HepG2 (cell line): ENCODE results near the gene SMARCA4. TPM values are rescaled to one million over a fixed set of nuclear protein-coding genes. Genes with fewer than 3 reads are reported as not detected.
A peak's percentile ranks its signal among the peaks of the same experiment; 100 is the strongest.

Source experiments
- ATAC-seq: fragments of 200-7000 bp; cut with Tn5 transposase; 3 replicates; pipeline ENCODE4 v1.9.1; 2020; ENCODE audit warnings: mild to moderate bottlenecking, moderate library complexity
- BruUV-seq: library from RNA; stranded (reverse); fragments of 400-500 nt; replicated peaks from 2 replicates; lab custom pipeline; 2021; lab: Mats Ljungman, UMichigan
- CTCF ChIA-PET: fragments of 300-600 bp; formaldehyde crosslinking; extraction: SDS; loops from one replicate; lab custom pipeline; 2021; ENCODE audit warnings: low total read pairs, inconsistent platforms, low intra/inter-chr PET ratio; lab: Yijun Ruan, JAX
- POLR2A ChIA-PET: fragments of 350-600 bp; sonication (Branson Sonifier 250); formaldehyde crosslinking; loops from one replicate; lab custom pipeline; 2020; ENCODE audit warnings: antibody characterized with exemption, inconsistent platforms; lab: Yijun Ruan, JAX
- DNase-seq: peaks from one replicate; pipeline ENCODE4 v3.0.0-alpha.2; 2015; ENCODE audit warnings: low spot score
- FAIRE-seq: peaks from 3 replicates; lab custom pipeline; 2011; peaks lifted over from hg19 to GRCh38; lab: Jason Lieb, UNC
- H2AFZ ChIP-seq: one replicate; pipeline ENCODE4 v1.6.1; 2011; ENCODE audit warnings: low read length, inconsistent platforms
- H3K27ac ChIP-seq: fragments of 300-600 bp; 3 replicates; pipeline ENCODE4 v1.8.0; 2011; ENCODE audit warnings: mixed run types, mild to moderate bottlenecking, mixed read lengths, low read length, inconsistent platforms; ENCODE audit not compliant: insufficient read depth; ENCODE audit errors: extremely low read length
- H3K27me3 ChIP-seq, 2 experiments: fragments of 200-600 bp in 1 of 2; 2 replicates in 1 of 2; 3 replicates in 1 of 2; pipeline versions ENCODE4 v1.6.0 to v1.8.0; 2011; ENCODE audit warnings: low read length in 2 of 2, mild to moderate bottlenecking in 2 of 2, moderate library complexity in 2 of 2, inconsistent platforms in 1 of 2; ENCODE audit not compliant: insufficient read depth in 2 of 2, control insufficient read depth in 1 of 2
- H3K36me3 ChIP-seq, 2 experiments: fragments of 200-600 bp in 1 of 2; replicated peaks in 1 of 2; 2 replicates in 1 of 2; 3 replicates in 1 of 2; pipeline versions ENCODE4 v1.5.1 to v1.8.0; 2011; ENCODE audit warnings: low read length in 2 of 2, inconsistent platforms in 1 of 2; ENCODE audit not compliant: insufficient read depth in 2 of 2, control insufficient read depth in 1 of 2
- H3K4me1 ChIP-seq: 2 replicates; pipeline ENCODE4 v1.5.1; 2012; ENCODE audit warnings: low read length, inconsistent platforms; ENCODE audit not compliant: insufficient read depth
- H3K4me2 ChIP-seq: 2 replicates; pipeline ENCODE4 v1.6.0; 2011; ENCODE audit warnings: low read depth, low read length, inconsistent platforms
- H3K4me3 ChIP-seq, 3 experiments: fragments of 200-600 bp in 1 of 3; sonication (generic), shearing (Covaris generic) in 1 of 3; replicated peaks in 1 of 3; 2 replicates each; pipeline ENCODE4 v1.5.1; 2011 to 2016; ENCODE audit warnings: low read length in 3 of 3, inconsistent platforms in 2 of 3, low read depth in 2 of 3, mild to moderate bottlenecking in 2 of 3, control low read depth in 1 of 3, mixed read lengths in 1 of 3; ENCODE audit not compliant: insufficient read depth in 1 of 3
- H3K79me2 ChIP-seq: one replicate; pipeline ENCODE4 v1.6.1; 2011; ENCODE audit warnings: low read length, inconsistent platforms; ENCODE audit not compliant: insufficient read depth
- H3K9ac ChIP-seq: 2 replicates; pipeline ENCODE4 v1.6.0; 2011; ENCODE audit warnings: mild to moderate bottlenecking, low read depth, low read length, inconsistent platforms; ENCODE audit not compliant: insufficient read depth
- H3K9me3 ChIP-seq: 2 replicates; pipeline ENCODE4 v1.5.1; 2012; ENCODE audit warnings: mild to moderate bottlenecking, low read length
- H4K20me1 ChIP-seq: 2 replicates; pipeline ENCODE4 v1.6.0; 2011; ENCODE audit warnings: inconsistent platforms, mild to moderate bottlenecking, low read length, moderate library complexity; ENCODE audit not compliant: insufficient read depth
- AHR ChIP-seq: IDR thresholded peaks from 2 replicates; pipeline ENCODE4 v1.6.1; 2018; ENCODE audit warnings: missing genetic modification reagents, missing compliant biosample characterization
- ATRX ChIP-seq: sonication (generic); formaldehyde crosslinking; IDR thresholded peaks from 2 replicates; pipeline ENCODE4 v1.4.0; 2020; ENCODE audit warnings: missing genetic modification reagents, borderline replicate concordance
- MXI1 ChIP-seq: IDR thresholded peaks from 3 replicates; pipeline ENCODE4 v1.6.1; 2012; ENCODE audit warnings: low read depth, low read length, inconsistent platforms, borderline replicate concordance
- POLR2A ChIP-seq, 2 experiments: IDR thresholded peaks; 2 replicates each; pipeline ENCODE4 v1.6.1; 2011; ENCODE audit warnings: low read depth in 2 of 2, low read length in 2 of 2, mild to moderate bottlenecking in 1 of 2, moderate library complexity in 1 of 2; ENCODE audit not compliant: insufficient read depth in 1 of 2
- RBFOX2 ChIP-seq: fragments of 200-400 bp; formaldehyde crosslinking; IDR thresholded peaks from 2 replicates; pipeline ENCODE4 v1.6.1; 2017; ENCODE audit warnings: low read depth, mild to moderate bottlenecking, low read length
- SNAPC2 ChIP-seq: sonication (generic); formaldehyde crosslinking; IDR thresholded peaks from 2 replicates; pipeline ENCODE4 v1.8.1; 2022; ENCODE audit warnings: mild to moderate bottlenecking, missing genetic modification reagents
- ZNF350 ChIP-seq: sonication (generic); formaldehyde crosslinking; IDR thresholded peaks from 2 replicates; pipeline ENCODE4 v1.4.0; 2020; ENCODE audit warnings: mild to moderate bottlenecking, low read depth, missing genetic modification reagents, borderline replicate concordance
- ZNF687 ChIP-seq: sonication (generic); formaldehyde crosslinking; IDR thresholded peaks from 2 replicates; pipeline ENCODE4 v1.5.1; 2020; ENCODE audit warnings: mild to moderate bottlenecking, missing genetic modification reagents, moderate library complexity
- ZSCAN9 ChIP-seq: IDR thresholded peaks from 2 replicates; pipeline ENCODE4 v1.6.1; 2016; ENCODE audit warnings: borderline replicate concordance
- WGBS: methylation state at CpG from one replicate; pipeline ENCODE4 v1.1.6; 2017; ENCODE audit warnings: low lambda C conversion rate; 5-methylcytosine and 5-hydroxymethylcytosine counted together
- in situ Hi-C: cut with HindIII; loops from 2 replicates; pipeline ENCODE4 v1.10.0; 2017; ENCODE audit warnings: low pct_unique_long_range_greater_than_20kb; ENCODE audit not compliant: extremely low pct_ligation_motif_present
- intact Hi-C: fragments of 100-400 bp; cut with micrococcal nuclease; formaldehyde crosslinking; loops from one replicate; pipeline ENCODE4 v1.10.0; 2022; ENCODE audit not compliant: unreplicated experiment
- polyA plus RNA-seq, 8 experiments: library from polyadenylated mRNA; depleted of rRNA in 3 of 8; stranded (reverse) in 7 of 8; unstranded in 1 of 8; fragments of >200 nt; fragmentation: Illumina TruSeq in 4 of 8; extraction: Trizol in 4 of 8; gene quantifications; 2 replicates each; pipeline versions ENCODE4 v1.2.1 to v1.2.3, GENCODE V29; 2011 to 2016; ENCODE audit warnings: low read depth in 4 of 8, missing spikeins in 1 of 8, mixed read lengths in 1 of 8; ENCODE audit not compliant: insufficient read depth in 1 of 8
- total RNA-seq, 5 experiments: library from RNA; depleted of rRNA; stranded (reverse); fragments of >200 nt; fragmentation: Illumina TruSeq; extraction: Trizol; gene quantifications; 2 replicates each; pipeline ENCODE4 v1.2.3, GENCODE V29; 2016; ENCODE audit warnings: low read depth in 1 of 5
- TF ChIP-seq, protein P1 (sequence below): IDR thresholded peaks from 2 replicates; pipeline ENCODE4 v1.6.1; 2016

The SMARCA4 gene
- total and polyA plus RNA-seq, 2 of the 13 experiments (the other 11 are each of a cell fraction or from before 2014, with no cell fraction given): 25.4 to 45.9 TPM

- Histone ChIP-seq H3K27ac (peak overlapping the region; percentile 100), H3K4me1 (peaks cover 57% of the 10 kb centered on the region), H2AFZ (no peak overlapping the region), H3K79me2 (peaks cover 94% of the 10 kb centered on the region), H3K4me2 (peak overlapping the region; percentile 99), H3K4me3 (peak overlapping the region in 1 of 3 experiments; percentile 40; a peak in 2 of 6 replicates), H3K27me3 (no peaks in the 10 kb centered on the region; a peak in 1 of 5 replicates), H3K9me3 (no peaks in the 10 kb centered on the region), H3K9ac (peak overlapping the region; percentile 54), H4K20me1 (peaks cover 88% of the 10 kb centered on the region), H3K36me3 (peaks cover 9 to 44% of the 10 kb centered on the region in 2 experiments; a peak in 4 of 5 replicates)
- WGBS: 79% methylated on average over 4 of the region's 4 CpGs
- ChIA-PET CTCF (no interaction called here), POLR2A (interaction anchor here (1.3 kb wide), 1 partner anchor 16 kb away, joined by 5 read pairs; no protein-coding TSS in a partner anchor)
- intact Hi-C loops: no loop called here
- ATAC-seq: no peak
- in situ Hi-C loops: no loop called here
- no peak for DNase-seq
- no TSS peak for BruUV-seq
- no peak for FAIRE-seq
- TF ChIP-seq MXI1: no peak
- TF ChIP-seq ZNF350 (CRISPR knock-in tag): peak; percentile 11; the same call in 1 of the 2 replicates
- TF ChIP-seq ZSCAN9 (CRISPR knock-in tag): 0 out of 2 replicates have a peak, but pooled peaks have one; percentile 0
- TF ChIP-seq, protein P1, sequence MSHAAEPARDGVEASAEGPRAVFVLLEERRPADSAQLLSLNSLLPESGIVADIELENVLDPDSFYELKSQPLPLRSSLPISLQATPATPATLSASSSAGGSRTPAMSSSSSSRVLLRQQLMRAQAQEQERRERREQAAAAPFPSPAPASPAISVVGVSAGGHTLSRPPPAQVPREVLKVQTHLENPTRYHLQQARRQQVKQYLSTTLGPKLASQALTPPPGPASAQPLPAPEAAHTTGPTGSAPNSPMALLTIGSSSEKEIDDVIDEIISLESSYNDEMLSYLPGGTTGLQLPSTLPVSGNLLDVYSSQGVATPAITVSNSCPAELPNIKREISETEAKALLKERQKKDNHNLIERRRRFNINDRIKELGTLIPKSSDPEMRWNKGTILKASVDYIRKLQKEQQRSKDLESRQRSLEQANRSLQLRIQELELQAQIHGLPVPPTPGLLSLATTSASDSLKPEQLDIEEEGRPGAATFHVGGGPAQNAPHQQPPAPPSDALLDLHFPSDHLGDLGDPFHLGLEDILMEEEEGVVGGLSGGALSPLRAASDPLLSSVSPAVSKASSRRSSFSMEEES (CRISPR knock-in tag): 0 out of 2 replicates have a peak, but pooled peaks have one; percentile 17
- no peak for TF ChIP-seq SNAPC2 (CRISPR knock-in tag)
Measured at GRCh38 chr19:11094520-11094894, 133.7 kb downstream of the SMARCA4 start.

- H3K27ac ChIP-seq: peak overlapping the region; percentile 8
- H2AFZ ChIP-seq: no peak overlapping the region
- H3K4me1 ChIP-seq: peaks cover 56% of the 10 kb centered on the region
- no peaks in the 10 kb centered on the region; a peak in 1 of 5 replicates for H3K27me3 ChIP-seq
- H3K36me3 ChIP-seq: peaks cover 18 to 55% of the 10 kb centered on the region in 2 experiments
- no peak overlapping the region for H3K4me2 ChIP-seq
- CTCF ChIA-PET: no interaction called here
- peaks cover 91% of the 10 kb centered on the region for H3K79me2 ChIP-seq
- no peak overlapping the region for H3K4me3 ChIP-seq
- FAIRE-seq: no peak
- ATAC-seq: no peak
- POLR2A ChIA-PET: interaction anchor here (1.5 kb wide), 1 partner anchor 17 kb away, joined by 3 read pairs; no protein-coding TSS in a partner anchor
- H4K20me1 ChIP-seq: peaks cover 96% of the 10 kb centered on the region
- in situ Hi-C loops: no loop called here
- no peak for TF ChIP-seq AHR (CRISPR knock-in tag)
- peak; percentile 50; the same call in 1 of the 2 replicates for TF ChIP-seq RBFOX2
- TF ChIP-seq ZNF687 (CRISPR knock-in tag): peak; percentile 24; the same call in 1 of the 2 replicates
- no peak for TF ChIP-seq ATRX (CRISPR knock-in tag)
- peak in 1 of 2 experiments; percentile 33; a peak in 1 of 4 replicates for TF ChIP-seq POLR2A (IDR thresholded peaks at IDR 0.05; ENCODE audit: insufficient read depth in 1 of 2, low read depth in 2 of 2, low read length in 2 of 2)
- intact Hi-C loops: no loop called here
- H3K9ac ChIP-seq: no peak overlapping the region
- BruUV-seq: no TSS peak
- H3K9me3 ChIP-seq: no peaks in the 10 kb centered on the region
- 91% methylated on average over 10 of the region's 10 CpGs for WGBS
- DNase-seq: no peak
Measured at GRCh38 chr19:11096210-11096841, 135.5 kb downstream of the SMARCA4 start.
